D721Med (cell line): ENCODE measurements around the gene CNPY1.

Experiments
- DNase-seq: peaks from one replicate; pipeline ENCODE4 v3.0.0; 2011; ENCODE audit warnings: low spot score; ENCODE audit not compliant: insufficient read length
- FAIRE-seq: peaks from 2 replicates; lab custom pipeline; 2011; peaks lifted over from hg19 to GRCh38; lab: Jason Lieb, UNC
- CTCF ChIP-seq: IDR thresholded peaks from 2 replicates; pipeline ENCODE4 v1.5.1; 2012; ENCODE audit warnings: mild to moderate bottlenecking, control low read depth; ENCODE audit not compliant: insufficient read depth; ENCODE audit errors: missing control alignments

Gene CNPY1

GRCh38 chr7:155589001-155589980 is 42.9 kb upstream of the CNPY1 start:
- TF ChIP-seq CTCF = no peak
- no peak for DNase-seq
- no peak for FAIRE-seq

GRCh38 chr7:155588468-155588998 is 42.2 kb upstream of the CNPY1 start:
- no peak for TF ChIP-seq CTCF
- DNase-seq (no peak), FAIRE-seq (no peak)

GRCh38 chr7:155587486-155587885 is 41.1 kb upstream of the CNPY1 start:
- no peak for TF ChIP-seq CTCF
- no peak for DNase-seq
- FAIRE-seq = no peak

- no peak for FAIRE-seq
- DNase-seq = no peak
Measured at GRCh38 chr7:155586843-155587440, 40.6 kb upstream of the CNPY1 start.

GRCh38 chr7:155585951-155586350 is 39.6 kb upstream of the CNPY1 start:
- FAIRE-seq = no peak
- TF ChIP-seq CTCF = no peak

More at GRCh38 chr7:155586843-155587440, 40.6 kb upstream of the CNPY1 start:
- TF ChIP-seq CTCF = no peak

GRCh38 chr7:155585532-155585895 is 39.2 kb upstream of the CNPY1 start:
- FAIRE-seq (peak; percentile 21), DNase-seq (no peak)
- TF ChIP-seq CTCF = no peak

More at GRCh38 chr7:155585951-155586350, 39.6 kb upstream of the CNPY1 start:
- DNase-seq = no peak
